ENCODE measurements around the gene BHLHA9.

The BHLHA9 gene

DNA sequence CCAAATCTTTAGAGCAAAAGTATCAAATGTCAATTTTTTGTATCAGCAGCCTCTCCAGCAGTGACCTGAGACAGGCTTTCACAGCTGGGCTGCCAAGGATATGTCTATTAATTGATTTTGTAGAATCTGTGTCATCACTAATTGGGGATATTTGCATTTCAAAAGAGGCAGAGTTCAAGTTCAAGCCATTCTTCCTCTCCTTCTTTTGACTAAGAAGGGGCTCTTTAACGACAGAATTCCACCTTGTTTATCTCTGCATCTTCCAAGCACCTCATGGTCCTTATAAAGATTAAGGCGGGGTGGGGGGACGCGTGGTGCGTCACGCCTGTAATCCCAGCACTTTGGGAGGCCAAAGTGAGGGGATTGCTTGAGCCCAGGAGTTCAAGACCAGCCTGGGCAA lies 15.2 kb upstream of the BHLHA9 start:
- no peak for DNase-seq (ENCODE audit: low read depth)

DNA sequence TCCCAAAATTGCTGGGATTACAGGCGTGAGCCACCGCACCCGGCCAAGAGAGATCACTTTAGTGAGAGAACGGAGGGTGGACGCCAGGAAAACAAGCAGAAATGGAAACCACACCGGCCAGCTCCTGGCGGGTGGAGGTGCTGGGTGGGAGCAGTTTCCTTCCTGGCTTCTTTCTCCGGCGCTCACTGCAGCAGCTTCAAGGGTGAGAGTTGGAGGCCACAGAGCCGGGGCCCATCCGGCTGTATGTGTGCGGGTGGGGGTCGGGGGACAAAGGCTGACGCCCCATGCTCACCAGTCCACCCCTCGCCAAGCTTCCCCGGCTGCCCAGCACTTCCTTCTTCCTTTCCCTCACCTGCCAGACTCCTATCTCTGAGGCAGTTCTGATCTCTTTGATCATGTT lies 13.5 kb upstream of the BHLHA9 start:
- no peak for DNase-seq (ENCODE audit: low read depth)

DNA sequence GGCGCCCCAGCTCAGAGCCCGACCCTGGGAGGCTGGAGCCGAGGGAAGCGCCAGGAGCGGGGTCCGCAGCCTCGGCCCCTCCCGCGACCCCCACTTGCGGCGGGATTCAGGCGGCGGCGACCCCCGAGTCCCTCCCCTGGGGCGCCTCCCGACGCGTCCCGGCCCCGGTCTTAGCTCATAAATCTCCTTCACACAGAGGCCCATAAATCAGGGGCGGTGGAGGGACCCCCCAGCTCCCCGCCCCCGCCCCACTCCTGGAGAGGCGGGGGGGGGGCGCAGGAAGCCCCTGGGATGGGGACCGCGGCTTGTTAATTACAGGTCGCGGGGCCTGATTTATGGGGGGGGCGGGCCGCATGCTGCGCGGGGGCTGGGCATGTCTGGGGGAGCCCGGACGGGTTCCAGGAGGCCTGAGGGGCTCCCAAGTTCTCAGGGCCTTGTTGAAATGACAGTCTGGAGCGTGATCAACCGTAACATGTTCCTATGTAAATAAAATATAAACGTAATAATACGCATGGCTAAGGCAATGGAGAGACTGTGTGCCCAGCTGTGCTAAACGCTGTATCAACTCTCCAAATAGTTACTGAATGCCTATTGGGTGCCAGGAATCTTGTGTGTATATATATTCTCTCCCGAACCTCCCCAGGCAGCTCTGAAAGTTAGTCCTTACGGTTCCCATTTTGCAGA lies 10.0 kb upstream of the BHLHA9 start:
- DNase-seq (ENCODE audit: low read depth), result no peak

DNA sequence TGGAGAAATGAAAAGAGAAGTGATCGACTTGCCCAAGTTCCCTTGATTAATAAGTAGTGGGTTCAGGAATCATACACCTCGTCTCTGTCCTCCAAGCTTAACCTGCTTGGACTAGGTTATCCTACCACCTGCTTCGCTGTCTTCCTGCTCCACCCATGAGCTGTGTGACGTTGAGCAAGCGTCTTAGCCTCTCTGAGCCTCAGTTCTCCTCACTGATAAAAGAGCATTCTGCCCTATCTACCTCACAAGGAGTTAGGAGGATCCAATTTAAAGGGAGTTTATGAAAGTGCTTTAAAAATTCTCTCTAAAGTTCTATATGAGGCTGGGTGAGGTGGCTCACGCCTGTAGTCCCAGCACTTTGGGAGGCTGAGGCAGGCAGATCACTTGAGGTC lies 9.5 kb upstream of the BHLHA9 start:
- no peak for DNase-seq (ENCODE audit: low read depth)

DNA sequence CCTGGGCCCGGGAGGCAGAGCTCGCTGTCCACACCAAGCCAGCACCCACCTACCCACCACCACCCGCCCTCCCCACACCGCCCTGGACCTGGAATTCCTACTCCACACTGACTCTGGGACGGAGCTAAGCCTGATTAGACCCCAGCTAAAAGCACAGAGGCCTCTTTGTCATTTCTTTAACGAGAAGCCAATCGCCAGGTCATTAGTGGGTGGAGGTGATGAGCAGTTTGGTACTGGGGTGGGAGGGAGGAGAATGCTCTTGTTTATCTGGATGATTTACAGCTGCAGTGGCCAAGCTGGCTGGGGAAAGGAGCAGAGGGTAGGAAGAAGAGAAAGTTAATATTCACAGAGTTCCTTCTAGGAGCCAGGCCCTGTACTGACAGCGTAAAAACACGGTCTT lies 6.0 kb upstream of the BHLHA9 start:
- DNase-seq (ENCODE audit: low read depth), result no peak

DNA sequence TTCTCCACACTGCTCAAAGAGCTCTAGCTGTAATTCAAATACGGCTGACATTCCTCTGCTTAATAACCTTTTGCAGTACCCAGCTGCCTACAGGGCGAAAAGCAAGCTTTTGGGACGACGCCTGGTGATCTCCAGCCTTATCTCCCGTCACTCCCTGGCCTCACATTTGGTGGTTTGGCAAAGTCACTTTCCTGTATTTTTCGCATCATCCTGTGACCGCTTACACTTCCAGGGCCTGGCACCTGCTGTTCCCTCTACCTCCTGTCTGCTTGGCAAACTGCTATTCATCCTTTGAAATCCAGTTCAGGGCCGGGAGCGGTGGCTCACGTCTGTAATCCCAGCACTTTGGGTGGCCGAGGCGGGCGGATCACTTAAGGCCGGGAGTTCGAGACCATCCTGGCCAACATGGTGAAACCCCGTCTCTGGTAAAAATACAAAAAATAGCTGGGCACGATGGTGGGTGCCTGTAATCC lies 2.7 kb upstream of the BHLHA9 start:
- no peak for DNase-seq (ENCODE audit: low read depth)

DNA sequence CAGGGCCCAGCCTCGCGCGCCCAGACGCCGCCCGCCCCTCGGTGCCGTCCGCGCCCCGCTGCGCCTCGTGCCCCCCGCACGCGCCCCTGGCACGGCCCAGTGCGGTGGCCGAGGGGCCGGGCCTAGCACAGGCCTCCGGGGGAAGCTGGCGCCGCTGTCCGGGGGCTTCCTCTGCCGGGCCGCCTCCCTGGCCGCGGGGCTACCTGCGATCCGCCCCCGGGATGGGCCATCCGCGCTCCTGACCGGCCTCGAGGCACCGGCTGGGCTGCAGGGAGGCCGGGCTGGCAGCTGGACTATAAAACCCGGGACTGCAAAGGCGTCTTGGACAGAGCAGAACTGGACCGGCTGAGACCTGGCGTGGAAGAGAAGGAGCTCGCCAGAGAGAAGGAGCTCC lies 783 bp downstream of the BHLHA9 start:
- DNase-seq (ENCODE audit: low read depth), result no peak

DNA sequence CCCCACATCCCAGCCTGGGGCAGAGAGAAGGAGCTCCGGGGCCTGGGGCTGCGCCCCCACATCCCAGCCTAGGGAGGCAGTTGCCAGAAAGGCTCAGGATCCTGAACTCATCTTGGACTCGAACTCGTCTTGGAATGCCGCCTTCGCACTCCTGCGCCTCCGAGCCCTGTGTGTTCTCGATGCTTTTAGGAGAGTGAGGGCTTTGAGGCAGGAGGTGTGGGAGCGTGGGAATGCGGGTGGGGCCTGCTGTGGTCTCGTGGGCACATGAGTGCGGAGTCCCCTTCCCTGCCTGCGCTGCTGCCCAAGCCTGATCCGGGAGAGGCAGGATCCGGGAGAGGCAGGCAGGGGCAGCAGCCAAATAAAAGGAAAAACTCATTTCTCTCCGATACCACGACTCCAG lies 1.2 kb downstream of the BHLHA9 start:
- no peak for DNase-seq (ENCODE audit: low read depth)

DNA sequence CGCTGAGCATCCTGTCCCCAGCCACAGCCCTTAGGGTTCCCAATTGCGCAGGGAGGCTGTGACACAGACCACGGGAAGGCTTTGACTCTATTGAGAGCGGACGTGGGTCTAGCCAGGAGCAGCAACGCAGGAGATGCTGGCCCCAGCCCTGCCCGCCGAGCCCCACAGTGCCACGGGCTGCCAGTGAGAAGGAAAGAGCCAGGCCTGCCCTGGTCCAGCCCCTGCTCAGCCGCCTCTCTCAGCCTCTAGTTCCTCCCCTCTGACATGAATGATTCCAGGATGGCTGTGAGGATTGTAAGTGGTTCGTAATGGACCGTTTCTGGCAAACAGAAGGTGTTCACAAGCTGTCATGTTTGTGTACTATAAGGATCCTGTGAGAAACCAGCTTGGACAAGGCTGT lies 2.5 kb downstream of the BHLHA9 start:
- DNase-seq (ENCODE audit: low read depth), result no peak

DNA sequence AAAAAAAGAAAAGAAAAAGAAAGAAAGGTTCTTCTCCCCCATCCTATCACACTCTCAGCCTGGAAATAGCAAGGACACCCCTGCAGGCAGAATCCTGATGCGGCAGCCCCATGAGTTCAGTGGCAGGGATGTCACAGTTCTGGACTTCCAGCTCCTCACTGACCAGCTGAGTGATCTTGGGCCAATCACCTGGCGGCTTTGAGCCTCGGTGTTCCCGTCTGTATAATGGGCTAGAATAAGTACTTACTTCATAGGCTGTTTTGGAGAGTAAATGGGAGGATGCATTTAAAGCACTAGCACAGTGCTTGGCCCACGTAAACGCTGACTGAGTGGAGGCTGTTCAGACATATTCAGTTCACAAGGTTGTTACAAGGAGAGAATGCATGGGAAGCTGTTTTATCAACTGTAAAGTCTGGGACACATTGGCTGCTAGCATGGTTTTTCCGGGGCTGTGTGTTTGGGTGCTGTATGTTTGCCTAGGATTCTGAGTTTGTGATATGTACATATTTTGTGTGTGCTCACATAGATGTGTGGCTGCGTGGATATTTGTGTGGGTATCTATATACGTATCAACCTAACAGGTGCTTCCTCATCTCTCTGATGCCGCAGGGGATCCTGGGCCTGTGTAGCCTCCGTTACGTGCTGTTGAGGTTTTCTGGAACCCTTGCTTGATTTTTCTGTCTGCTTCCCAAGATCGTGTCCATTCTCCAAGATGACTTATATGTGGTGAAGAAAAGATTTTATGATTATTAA lies 3.4 kb downstream of the BHLHA9 start:
- no peak for DNase-seq (ENCODE audit: low read depth)

DNA sequence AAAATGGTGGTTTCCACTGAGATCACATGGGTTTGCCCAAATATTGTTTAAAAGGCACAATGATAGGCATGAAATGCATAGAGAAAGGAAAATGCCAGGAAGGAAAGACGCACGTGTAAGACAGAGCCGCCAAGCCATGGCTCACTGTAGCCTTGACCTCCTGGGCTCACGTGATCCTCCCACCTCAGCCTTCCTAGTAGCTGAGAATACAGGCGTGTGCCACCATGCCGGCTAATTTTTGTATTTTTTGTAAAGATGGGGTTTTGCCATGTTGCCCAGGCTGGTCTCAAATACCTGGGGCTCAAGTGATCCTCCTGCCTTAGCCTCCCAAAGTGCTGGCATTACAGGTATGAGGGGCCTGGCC lies 4.0 kb downstream of the BHLHA9 start:
- no peak for DNase-seq (ENCODE audit: low read depth)

DNA sequence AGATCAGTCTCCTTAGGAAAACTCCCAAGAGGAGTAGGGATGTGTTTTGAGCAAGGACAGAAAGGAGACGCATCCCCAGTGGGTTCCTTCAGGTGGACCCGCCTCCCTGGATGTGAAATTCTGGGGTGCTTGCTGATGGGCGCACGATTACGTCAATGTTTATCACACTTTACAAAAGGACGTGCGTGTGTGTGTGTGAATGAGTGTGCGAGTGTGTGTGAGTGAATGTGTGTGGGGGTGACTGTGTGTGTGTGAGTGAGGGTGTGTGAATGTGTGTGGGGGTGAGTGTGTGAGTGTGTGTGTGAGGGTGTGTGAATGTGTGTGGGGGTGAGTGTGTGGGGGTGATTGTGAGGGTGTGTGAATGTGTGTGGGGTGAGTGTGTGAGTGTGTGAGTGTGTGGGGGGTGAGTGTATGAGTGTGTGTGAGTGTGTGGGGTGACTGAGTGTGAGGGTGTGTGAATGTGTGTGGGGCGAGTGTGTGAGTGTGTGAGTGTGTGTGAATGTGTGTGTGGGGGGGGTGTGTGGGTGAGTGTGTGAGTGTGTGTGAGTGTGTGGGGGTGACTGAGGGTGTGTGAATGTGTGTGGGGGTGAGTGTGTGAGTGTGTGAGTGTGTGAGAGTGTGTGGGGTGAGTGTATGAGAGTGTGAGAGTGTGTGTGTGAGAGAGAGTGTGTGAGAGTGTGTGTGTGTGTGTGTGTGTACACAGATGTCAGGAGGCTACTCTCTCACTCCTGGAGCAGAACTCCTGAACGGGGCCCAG lies 5.1 kb downstream of the BHLHA9 start:
- DNase-seq (ENCODE audit: low read depth), result no peak

DNA sequence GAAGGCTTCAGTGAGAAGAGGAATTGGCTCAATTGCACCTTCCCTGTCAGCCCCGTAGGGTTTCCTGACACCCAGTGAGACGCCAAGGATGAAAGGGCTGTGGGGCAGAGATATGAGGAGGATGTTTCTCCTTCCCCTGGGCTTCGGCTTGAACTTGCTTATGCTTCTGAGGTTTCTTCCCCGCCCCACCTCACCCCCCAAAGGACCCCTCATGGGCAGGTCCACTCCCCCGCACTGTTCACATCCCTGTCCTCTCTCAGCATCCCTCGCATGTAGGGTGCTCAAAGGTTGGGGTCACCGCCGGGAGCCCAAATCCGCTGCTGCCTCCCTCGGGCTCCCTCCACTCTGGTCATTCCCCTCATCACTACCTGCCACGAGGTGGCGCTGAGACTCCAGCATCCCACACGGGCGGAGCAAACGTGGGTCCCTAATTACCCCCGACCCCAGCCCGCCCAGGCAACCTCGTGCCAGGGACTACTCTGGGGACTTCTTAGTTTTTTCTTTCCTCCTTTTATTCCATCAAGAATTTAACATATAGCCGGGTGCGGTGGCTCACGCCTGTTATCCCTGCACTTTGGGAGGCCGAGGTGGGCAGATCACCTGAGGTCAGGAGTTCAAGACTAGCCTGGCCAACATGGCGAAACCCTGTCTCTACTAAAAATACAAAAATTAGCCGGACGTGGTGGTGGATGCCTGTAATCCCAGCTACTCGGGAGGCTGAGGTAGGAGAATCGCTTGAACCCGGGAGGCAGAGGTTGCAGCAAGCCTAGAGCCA lies 5.9 kb downstream of the BHLHA9 start:
- DNase-seq (ENCODE audit: low read depth), result peak; percentile 71

DNA sequence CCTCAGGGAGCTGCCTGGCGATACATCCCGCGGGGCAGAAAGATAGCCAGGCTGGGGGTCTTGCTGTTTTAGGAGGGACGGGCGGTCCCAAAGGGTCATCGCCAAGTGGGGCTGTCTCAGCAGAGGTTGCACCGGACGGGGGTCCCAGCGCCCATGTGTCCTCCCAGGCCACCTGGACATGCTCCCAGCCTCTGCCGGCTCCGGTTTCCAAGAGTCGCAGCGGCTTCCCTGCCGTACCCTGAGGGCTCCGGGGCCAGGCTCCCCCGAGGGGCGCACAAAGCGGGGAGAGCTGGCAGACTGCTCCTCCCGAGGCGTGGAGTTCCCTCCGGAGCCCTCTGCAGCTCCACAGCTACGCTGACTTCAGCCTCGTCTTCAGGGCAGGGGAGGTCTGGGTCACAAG lies 10.4 kb downstream of the BHLHA9 start:
- DNase-seq (ENCODE audit: low read depth), result no peak

DNA sequence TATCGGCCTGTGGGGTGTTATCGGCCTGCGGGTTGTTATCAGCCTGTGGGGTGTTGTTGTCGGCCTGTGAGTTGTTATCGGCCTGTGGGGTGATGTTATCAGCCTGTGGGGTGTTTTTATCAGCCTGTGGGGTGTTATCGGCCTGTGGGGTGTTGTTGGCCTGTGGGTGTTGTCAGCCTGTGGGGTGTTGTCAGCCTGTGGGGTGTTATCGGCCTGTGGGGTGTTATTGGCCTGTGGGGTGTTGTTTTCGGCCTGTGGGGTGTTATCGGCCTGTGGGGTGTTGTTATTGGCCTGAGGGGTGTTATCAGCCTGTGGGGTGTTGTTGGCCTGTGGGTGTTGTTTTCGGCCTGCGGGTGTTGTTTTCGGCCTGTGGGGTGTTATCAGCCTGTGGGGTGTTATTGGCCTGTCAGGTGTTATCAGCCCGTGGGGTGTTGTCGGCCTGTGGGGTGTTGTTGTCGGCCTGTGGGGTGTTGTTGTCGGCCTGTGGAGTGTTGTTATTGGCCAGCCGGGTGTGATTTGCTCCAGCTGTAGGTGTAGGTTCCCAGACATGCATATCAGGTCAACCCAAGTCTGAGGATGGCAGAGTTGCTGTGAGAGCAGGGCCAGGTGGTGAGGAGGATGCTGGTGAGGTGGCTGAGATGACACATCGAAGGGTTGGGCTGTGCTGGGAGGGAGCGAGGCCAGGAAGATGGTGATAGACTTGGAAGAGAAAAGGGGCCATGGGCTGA lies 16.3 kb downstream of the BHLHA9 start:
- no peak for DNase-seq (ENCODE audit: low read depth)

DNA sequence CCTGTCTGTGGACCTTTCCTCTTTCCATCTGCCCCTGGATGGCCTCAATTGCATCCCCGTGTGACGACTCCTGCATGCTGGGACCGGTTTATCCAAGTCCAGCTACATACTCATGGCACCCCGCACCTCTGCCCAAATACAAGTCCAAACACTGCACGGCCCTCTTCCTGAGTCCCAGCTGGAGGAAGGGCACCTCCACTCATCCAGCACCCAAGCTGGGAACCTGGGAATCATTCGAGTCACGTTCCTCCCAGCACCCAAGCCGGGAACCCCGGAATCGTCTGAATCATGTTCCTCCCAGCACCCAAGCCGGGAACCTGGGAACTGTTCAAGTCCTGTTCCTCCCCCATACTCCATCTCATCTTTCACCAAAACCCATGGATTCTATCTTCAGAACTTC lies 19.5 kb downstream of the BHLHA9 start:
- DNase-seq (ENCODE audit: low read depth), result no peak

DNA sequence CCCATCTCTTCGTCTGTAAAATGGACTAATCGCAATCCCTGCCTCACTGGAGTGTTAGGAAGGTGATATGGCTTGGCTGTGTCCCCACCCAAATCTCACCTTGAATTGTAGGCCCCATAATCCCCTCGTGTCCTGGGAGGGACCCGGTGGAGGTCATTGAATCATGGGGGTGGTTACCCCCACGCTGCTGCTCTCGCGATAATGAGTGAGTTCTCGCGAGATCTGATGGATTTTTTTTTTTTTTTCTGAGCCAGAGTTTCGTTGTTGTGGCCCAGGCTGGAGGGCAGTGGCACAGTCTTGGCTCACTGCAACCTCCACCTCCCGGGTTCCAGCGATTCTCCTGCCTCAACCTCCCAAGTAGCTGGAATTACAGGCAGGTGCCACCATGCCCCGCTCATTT lies 20.4 kb downstream of the BHLHA9 start:
- DNase-seq (ENCODE audit: low read depth), result no peak

DNA sequence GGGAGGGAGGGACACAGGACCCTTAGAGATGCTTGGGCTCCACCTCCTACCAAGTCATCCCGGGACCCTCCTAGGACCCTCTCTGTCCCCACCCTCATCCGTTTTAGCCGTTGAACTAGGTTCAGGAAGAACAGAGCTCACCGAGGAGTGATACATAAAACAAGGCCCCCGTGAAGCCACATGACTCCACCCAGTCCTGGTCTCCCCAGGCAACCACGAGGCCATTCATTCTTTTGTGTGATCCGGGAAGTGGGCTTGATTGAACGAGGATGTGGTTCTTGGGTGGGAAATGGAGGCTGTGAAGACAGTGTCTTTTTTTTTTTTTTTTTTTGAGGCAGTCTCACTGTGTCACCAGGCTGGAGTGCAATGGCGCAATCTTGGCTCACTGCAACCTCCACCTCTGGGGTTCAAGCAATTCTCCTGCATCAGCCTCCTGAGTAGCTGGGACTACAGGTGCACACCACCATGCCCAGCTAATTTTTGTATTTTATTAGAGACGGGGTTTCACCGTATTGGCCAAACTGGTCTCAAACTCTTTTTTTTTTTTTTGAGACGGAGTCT lies 24.0 kb downstream of the BHLHA9 start:
- DNase-seq (ENCODE audit: low read depth), result peak; percentile 63

DNA sequence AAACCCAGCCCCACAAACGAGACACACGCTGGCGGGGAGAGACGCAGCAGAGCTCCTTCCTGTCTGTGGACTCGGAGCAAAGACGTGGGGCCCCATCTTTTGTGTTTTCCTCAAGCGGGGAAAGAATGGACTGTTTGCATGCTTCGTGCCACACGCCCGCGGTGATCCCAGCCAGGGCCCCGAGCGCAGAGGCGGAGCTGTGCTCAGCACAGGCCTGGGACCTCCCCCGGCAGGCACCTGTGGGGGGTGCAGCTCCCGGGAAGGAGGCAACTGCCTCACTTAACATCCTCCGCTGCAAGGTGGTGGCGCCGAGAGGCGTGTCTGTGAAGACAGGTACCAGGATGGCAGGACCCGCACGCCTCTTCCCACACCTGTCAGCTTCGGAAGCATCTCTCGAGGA lies 28.4 kb downstream of the BHLHA9 start:
- DNase-seq (ENCODE audit: low read depth), result peak; percentile 23

DNA sequence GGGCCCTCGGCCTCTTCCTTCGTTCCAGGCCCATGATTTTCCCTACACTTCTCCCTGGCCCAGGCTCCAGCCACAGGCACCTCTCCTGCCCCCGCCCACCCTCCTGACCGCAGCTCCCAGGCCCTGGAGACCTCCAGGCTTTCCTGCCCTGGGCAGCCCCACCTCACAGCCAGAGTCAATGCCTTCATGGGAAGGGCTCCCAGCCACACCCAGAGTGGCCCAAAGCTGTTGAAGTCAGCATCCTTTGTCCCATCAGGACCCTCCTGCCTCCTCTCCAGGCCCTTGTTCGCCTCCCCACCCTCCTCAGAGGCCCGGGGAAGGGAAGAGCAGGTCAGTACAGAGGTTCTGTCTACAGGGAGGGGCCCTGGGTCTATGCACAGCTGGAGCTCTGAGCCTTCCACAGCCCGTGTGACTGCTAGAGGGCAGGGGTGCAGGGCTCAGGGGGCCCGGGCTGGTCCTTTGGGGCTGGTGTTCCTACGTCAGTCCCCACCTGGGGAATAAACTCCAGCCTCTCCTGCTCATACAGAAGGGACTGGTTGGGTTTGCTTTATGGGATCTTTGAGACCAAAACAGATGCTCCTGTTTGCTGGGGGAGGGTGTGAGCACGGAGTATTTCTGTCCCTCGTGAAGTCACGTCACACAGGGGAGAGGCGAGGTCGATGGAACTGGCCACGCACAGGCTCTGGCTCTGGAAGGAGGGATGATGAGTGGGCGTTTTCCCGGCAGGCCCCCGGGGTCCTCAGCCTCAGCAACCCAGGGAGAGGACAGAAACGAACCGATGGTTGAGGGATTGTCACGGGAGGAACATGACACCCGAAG lies 29.5 kb downstream of the BHLHA9 start:
- DNase-seq (ENCODE audit: low read depth), result no peak

Data from activated T-cell treated with anti-CD3 and anti-CD28 coated beads for 1 hour (primary cell).